GM19372 (cell line): ENCODE data around the gene NHLRC3.
"Not testable (repeated sequence)": the region's sequence is repeated elsewhere in the genome, so short reads cannot be mapped to it uniquely, and the experiment has no call there.

Source experiments
- ATAC-seq: cut with Tn5 transposase; IDR thresholded peaks from one replicate; pipeline ENCODE4 v1.9.1; 2021; ENCODE audit warnings: mild to moderate bottlenecking, low read depth, moderate library complexity; ENCODE audit not compliant: unreplicated experiment

The NHLRC3 gene

GRCh38 chr13:39039041-39039440 lies 785 bp downstream of the NHLRC3 start:
- ATAC-seq, result no peak

- no peak for ATAC-seq
These were observed 1.9 kb downstream of the NHLRC3 start for GRCh38 chr13:39040206-39040605.

GRCh38 chr13:39044536-39044935 lies 6.3 kb downstream of the NHLRC3 start:
- ATAC-seq, result no peak

GRCh38 chr13:39047560-39047959 lies 9.3 kb downstream of the NHLRC3 start:
- ATAC-seq, result no peak

GRCh38 chr13:39048806-39049205 lies 10.6 kb downstream of the NHLRC3 start:
- ATAC-seq, result no peak

GRCh38 chr13:39049274-39049673 lies 11.0 kb downstream of the NHLRC3 start:
- ATAC-seq, result no peak

- ATAC-seq, result peak; percentile 64
These were observed 12.9 kb downstream of the NHLRC3 start for GRCh38 chr13:39051157-39051556.

- no peak for ATAC-seq
These were observed 14.7 kb downstream of the NHLRC3 start for GRCh38 chr13:39052944-39053343.

- no peak for ATAC-seq
These were observed 15.9 kb downstream of the NHLRC3 start for GRCh38 chr13:39054112-39054511.

GRCh38 chr13:39056018-39056417 lies 17.8 kb downstream of the NHLRC3 start:
- no peak for ATAC-seq

GRCh38 chr13:39058040-39058439 lies 19.8 kb downstream of the NHLRC3 start:
- no peak for ATAC-seq

- no peak for ATAC-seq
These were observed 23.7 kb downstream of the NHLRC3 start for GRCh38 chr13:39062004-39062403.

- ATAC-seq, result no peak
These were observed 34.6 kb downstream of the NHLRC3 start for GRCh38 chr13:39072842-39073241.

GRCh38 chr13:39073983-39074382 lies 35.7 kb downstream of the NHLRC3 start:
- ATAC-seq, result no peak

- ATAC-seq, result not testable (repeated sequence)
These were observed 48.1 kb downstream of the NHLRC3 start for GRCh38 chr13:39086251-39086945.

- no peak for ATAC-seq
These were observed 53.3 kb downstream of the NHLRC3 start for GRCh38 chr13:39091586-39091985.

GRCh38 chr13:39095500-39095899 lies 57.2 kb downstream of the NHLRC3 start:
- ATAC-seq, result peak; percentile 88

GRCh38 chr13:39099231-39099630 lies 61.0 kb downstream of the NHLRC3 start:
- ATAC-seq, result no peak
